ENCODE results near the gene KRT37. TPM values are rescaled to one million over a fixed set of nuclear protein-coding genes. Genes with fewer than 3 reads are reported as not detected.

The KRT37 gene
- total RNA-seq, 1 experiment from 2014 or later = not detected

DNA sequence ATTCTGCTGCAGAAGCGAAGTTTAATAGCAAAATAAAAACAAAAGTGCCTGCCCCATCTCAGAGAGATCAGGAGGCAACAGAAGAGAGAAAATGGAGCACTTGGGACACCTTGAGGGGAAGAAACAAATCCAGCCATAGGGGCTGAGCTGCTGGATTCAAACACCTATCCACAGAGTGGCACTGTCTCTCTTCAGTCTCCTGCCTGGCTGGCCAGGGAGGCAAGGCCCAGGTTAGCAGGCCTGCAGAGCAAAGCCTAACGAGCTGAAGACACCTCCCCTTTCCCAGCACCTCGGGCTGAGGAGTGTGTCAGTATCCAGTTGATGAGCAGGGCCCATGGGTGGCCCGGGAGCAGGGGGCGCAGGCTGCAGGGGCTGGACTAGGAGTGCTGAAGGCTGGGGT, 18.2 kb downstream of the KRT37 start:
- WGBS (ENCODE audit: extremely low coverage, insufficient read length, low lambda C conversion rate) = no CpG with 5 or more reads among the region's 5 CpGs
- H3K4me1 ChIP-seq (ENCODE audit: insufficient read depth, low read length) = 0 out of 2 replicates have a peak, but pooled peaks cover 2% of the 10 kb centered on the region
- DNase-seq = no peak

More for the DNA sequence above, 18.2 kb downstream of the KRT37 start:
- Mint-ChIP-seq H3K27ac (no peak overlapping the region), H3K4me1 (peaks cover 6 to 10% of the 10 kb centered on the region in 2 experiments), H3K9me3 (no peaks in the 10 kb centered on the region), H3K27me3 (ENCODE audit: low read depth) (peaks cover 3% of the 10 kb centered on the region), H3K4me3 (no peak overlapping the region), H3K36me3 (ENCODE audit: insufficient read depth in 1 of 3, low read depth in 3 of 3) (no peaks in the 10 kb centered on the region)
- no peak overlapping the region for H3K4ac ChIP-seq (ENCODE audit: low read depth, low read length)
- H2AFZ ChIP-seq (ENCODE audit: low read length) = no peak overlapping the region
- H2BK15ac ChIP-seq (ENCODE audit: low read depth, low read length) = no peak overlapping the region
- H3K79me1 ChIP-seq (ENCODE audit: insufficient read depth, low read depth, low read length, poor library complexity, severe bottlenecking) = no peaks in the 10 kb centered on the region
- H2AK5ac ChIP-seq (ENCODE audit: insufficient read length, low read length) = no peak overlapping the region
- no peak overlapping the region for H4K8ac ChIP-seq (replicated peaks; ENCODE audit: insufficient read length, low read depth, low read length)
- H4K91ac ChIP-seq (ENCODE audit: insufficient read length, low read depth, low read length) = no peak overlapping the region
- no peak overlapping the region for H3T11ph ChIP-seq (ENCODE audit: low read length)
- 0 out of 2 replicates have a peak overlapping the region, but pooled peaks have one; percentile 6 for H3K14ac ChIP-seq (ENCODE audit: insufficient read depth, low read length)
- H3K79me2 ChIP-seq (ENCODE audit: insufficient read depth, low read length) = no peaks in the 10 kb centered on the region
- H3K56ac ChIP-seq (ENCODE audit: insufficient read length, low read depth, low read length) = no peak overlapping the region
- H2BK5ac ChIP-seq (ENCODE audit: insufficient read length, low read length) = no peak overlapping the region
- H3K4me2 ChIP-seq (ENCODE audit: insufficient read depth, insufficient read length, low read length) = no peak overlapping the region
- no peaks in the 10 kb centered on the region for H3K9me3 ChIP-seq (ENCODE audit: control insufficient read depth, low read depth, low read length)
- no peaks in the 10 kb centered on the region for H3K23me2 ChIP-seq (ENCODE audit: insufficient read length, low read depth, low read length, poor library complexity, severe bottlenecking)
- no peaks in the 10 kb centered on the region for H3K27me3 ChIP-seq (ENCODE audit: insufficient read depth, low read length)
- no peak overlapping the region for H4K5ac ChIP-seq (ENCODE audit: insufficient read length, low read depth, low read length)
- no peak overlapping the region for H2BK120ac ChIP-seq (ENCODE audit: low read depth, low read length, poor library complexity, severe bottlenecking)
- H2BK20ac ChIP-seq (ENCODE audit: low read depth, low read length, poor library complexity, severe bottlenecking) = no peak overlapping the region
- no peak overlapping the region for H3K18ac ChIP-seq (ENCODE audit: insufficient read length, low read depth, low read length)
- H3K27ac ChIP-seq (ENCODE audit: insufficient read length, low read depth, low read length) = no peak overlapping the region
- H2BK12ac ChIP-seq (ENCODE audit: insufficient read length, low read depth, low read length) = no peak overlapping the region
- H3K23ac ChIP-seq (ENCODE audit: insufficient read length, low read depth, low read length) = no peak overlapping the region
- no peak overlapping the region for H3K9ac ChIP-seq (ENCODE audit: extremely low read depth, insufficient read length, low read length)
- TF ChIP-seq, protein P1, sequence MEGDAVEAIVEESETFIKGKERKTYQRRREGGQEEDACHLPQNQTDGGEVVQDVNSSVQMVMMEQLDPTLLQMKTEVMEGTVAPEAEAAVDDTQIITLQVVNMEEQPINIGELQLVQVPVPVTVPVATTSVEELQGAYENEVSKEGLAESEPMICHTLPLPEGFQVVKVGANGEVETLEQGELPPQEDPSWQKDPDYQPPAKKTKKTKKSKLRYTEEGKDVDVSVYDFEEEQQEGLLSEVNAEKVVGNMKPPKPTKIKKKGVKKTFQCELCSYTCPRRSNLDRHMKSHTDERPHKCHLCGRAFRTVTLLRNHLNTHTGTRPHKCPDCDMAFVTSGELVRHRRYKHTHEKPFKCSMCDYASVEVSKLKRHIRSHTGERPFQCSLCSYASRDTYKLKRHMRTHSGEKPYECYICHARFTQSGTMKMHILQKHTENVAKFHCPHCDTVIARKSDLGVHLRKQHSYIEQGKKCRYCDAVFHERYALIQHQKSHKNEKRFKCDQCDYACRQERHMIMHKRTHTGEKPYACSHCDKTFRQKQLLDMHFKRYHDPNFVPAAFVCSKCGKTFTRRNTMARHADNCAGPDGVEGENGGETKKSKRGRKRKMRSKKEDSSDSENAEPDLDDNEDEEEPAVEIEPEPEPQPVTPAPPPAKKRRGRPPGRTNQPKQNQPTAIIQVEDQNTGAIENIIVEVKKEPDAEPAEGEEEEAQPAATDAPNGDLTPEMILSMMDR (conservative IDR thresholded peaks at IDR 0.05) = 0 out of 3 replicates have a peak, but pooled peaks have one; percentile 12
- H4K20me1 ChIP-seq (ENCODE audit: control insufficient read depth, insufficient read depth, insufficient read length) = no peaks in the 10 kb centered on the region
